Colonic mucosa (tissue), 4 donors: ENCODE data around the gene TNS3. TPM values are rescaled to one million over a fixed set of nuclear protein-coding genes. Genes with fewer than 3 reads are reported as not detected.

Source experiments
- DNase-seq: peaks from one replicate; pipeline ENCODE4 v3.0.0-alpha.2; 2020
- H3K27ac ChIP-seq: fragments of 200-600 bp; one replicate; pipeline ENCODE4 v1.8.0; 2021
- H3K27me3 ChIP-seq: fragments of 200-600 bp; one replicate; pipeline ENCODE4 v1.8.0; 2021
- H3K36me3 ChIP-seq: fragments of 200-600 bp; one replicate; pipeline ENCODE4 v1.8.0; 2021
- H3K4me1 ChIP-seq: fragments of 200-600 bp; one replicate; pipeline ENCODE4 v1.8.0; 2021; ENCODE audit warnings: mild to moderate bottlenecking
- H3K4me3 ChIP-seq: fragments of 200-600 bp; one replicate; pipeline ENCODE4 v1.8.0; 2021
- H3K9ac ChIP-seq, 2 donors: one replicate each; pipeline ENCODE4 v1.7.0; 2013; ENCODE audit warnings: control low read depth in 2 of 2, low read depth in 2 of 2, low read length in 2 of 2
- H3K9me3 ChIP-seq: fragments of 200-600 bp; one replicate; pipeline ENCODE4 v1.8.0; 2021
- intact Hi-C: fragments of 100-400 bp; cut with DNase I; formaldehyde crosslinking; loops from one replicate; pipeline ENCODE4 v1.14.1; 2022
- total RNA-seq, 2 donors: library from RNA; stranded (reverse); fragmentation: NEBNext Ultra II Directional in 1 of 2; extraction: Animal tissue kit (Norgen Biotek cat#: 25700) in 1 of 2; gene quantifications; one replicate each; pipeline ENCODE4 v1.2.1, GENCODE V29; 2021
- TF ChIP-seq, protein P1 (sequence below): fragments of 200-600 bp; IDR thresholded peaks from one replicate; pipeline ENCODE4 v1.8.0; 2022; ENCODE audit warnings: antibody characterized with exemption, mild to moderate bottlenecking
- donor health status: healthy.
- donor health status: DM: no; HTN: no; CAD: no.
- donor health status: DM: no; HTN: no; CAD: no.

TNS3 gene
- 10 to 100 TPM; 41.1 to 58.2 TPM for total RNA-seq

DNA sequence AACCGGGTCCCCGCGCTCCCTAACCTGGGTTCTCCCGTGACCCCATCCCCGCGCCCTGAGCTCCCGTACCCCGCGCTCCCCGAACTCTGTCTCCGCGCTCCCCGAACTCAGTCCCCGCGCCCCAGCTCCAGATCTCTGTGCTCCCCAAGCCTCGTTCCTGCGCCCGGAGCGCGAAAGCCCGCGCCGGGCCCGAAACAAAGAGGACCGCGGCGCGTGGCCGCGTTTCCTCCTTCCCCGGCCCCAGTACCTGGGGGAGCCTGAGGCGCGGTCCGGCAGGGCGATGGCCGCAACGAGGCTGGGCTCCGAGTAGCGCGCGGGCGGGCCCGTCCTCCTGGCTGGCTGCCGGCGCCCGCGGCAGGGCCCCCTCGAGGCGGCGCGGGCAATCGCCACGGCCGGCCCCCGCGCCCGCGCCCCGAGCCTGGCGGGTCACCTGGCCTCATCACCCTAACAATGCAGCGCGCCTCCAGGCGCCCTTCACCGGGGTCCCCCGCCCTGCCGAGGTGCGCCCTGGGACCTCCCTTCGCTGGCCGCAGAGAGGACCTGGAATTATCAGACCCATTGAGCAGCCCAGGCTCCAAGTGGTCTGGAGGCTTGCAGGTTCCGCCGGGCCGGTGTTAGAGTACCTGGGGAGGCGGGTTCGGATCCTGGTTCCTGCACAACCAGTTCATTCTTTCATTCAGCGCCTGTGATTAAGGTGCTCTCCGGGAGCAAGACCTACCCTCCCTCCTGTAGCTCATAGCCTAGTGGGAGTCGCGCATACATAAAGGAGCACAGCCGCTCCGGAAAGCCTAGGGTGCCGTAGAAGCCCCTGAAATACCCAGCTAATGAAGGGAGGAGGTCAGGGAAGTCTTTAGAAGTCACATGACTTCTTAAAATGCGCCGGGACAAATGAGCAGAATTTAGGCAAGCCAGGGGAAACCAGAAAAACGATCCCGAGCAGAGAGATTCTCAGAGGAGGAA lies at the start of gene TNS3:
Gene TNS3, minus strand, starts transcription at position 308 of the 960 bp plus-strand sequence. CDS start 142,475 bp downstream, outside the sequence.
- no peaks in the 10 kb centered on the region for H3K27me3 ChIP-seq
- peak within 1 kb of the TSS; percentile 66 for H3K27ac ChIP-seq
- DNase-seq, result no peak
- TF ChIP-seq, protein P1, sequence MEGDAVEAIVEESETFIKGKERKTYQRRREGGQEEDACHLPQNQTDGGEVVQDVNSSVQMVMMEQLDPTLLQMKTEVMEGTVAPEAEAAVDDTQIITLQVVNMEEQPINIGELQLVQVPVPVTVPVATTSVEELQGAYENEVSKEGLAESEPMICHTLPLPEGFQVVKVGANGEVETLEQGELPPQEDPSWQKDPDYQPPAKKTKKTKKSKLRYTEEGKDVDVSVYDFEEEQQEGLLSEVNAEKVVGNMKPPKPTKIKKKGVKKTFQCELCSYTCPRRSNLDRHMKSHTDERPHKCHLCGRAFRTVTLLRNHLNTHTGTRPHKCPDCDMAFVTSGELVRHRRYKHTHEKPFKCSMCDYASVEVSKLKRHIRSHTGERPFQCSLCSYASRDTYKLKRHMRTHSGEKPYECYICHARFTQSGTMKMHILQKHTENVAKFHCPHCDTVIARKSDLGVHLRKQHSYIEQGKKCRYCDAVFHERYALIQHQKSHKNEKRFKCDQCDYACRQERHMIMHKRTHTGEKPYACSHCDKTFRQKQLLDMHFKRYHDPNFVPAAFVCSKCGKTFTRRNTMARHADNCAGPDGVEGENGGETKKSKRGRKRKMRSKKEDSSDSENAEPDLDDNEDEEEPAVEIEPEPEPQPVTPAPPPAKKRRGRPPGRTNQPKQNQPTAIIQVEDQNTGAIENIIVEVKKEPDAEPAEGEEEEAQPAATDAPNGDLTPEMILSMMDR, result no peak
- H3K9me3 ChIP-seq, result no peaks in the 10 kb centered on the region
- intact Hi-C loops, result loop anchor here (10.0 kb wide), 1 partner anchor 137 kb away; no protein-coding TSS in a partner anchor
- H3K4me1 ChIP-seq, result peaks cover 3% of the 10 kb centered on the region
- H3K4me3 ChIP-seq, result peak within 1 kb of the TSS; percentile 67
- H3K36me3 ChIP-seq, result no peaks in the 10 kb centered on the region
- H3K9ac ChIP-seq, result peak within 1 kb of the TSS; percentile 89 to 95

DNA sequence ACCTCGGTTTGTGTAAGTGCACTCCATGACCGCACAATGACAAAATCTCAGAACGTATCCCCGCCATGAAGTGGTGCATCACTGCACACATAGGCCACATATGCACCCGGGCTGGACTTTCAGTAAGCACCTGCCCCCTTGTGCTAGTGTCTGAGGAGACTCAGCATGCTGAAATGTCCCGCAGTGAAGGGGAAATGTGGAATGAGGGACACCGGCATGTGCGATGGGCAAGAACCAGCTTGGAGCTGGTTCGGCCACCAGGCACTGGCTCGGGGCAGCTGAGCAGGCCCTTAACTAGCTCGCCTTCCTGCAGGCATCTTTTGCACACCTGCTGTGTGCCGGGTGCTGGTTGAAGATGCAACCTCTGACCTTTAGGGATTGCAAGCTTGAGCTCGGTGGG lies 49.8 kb upstream of the TNS3 start:
- TF ChIP-seq, protein P1, result no peak
- no peak overlapping the region for H3K9ac ChIP-seq
- no peak for DNase-seq
- H3K27ac ChIP-seq, result no peak overlapping the region
- no peaks in the 10 kb centered on the region for H3K4me1 ChIP-seq
- intact Hi-C loops, result loop anchor here (10.0 kb wide), 1 partner anchor 183 kb away; no protein-coding TSS in a partner anchor
- H3K27me3 ChIP-seq, result no peaks in the 10 kb centered on the region
- no peaks in the 10 kb centered on the region for H3K9me3 ChIP-seq
- no peak overlapping the region for H3K4me3 ChIP-seq
- no peaks in the 10 kb centered on the region for H3K36me3 ChIP-seq

DNA sequence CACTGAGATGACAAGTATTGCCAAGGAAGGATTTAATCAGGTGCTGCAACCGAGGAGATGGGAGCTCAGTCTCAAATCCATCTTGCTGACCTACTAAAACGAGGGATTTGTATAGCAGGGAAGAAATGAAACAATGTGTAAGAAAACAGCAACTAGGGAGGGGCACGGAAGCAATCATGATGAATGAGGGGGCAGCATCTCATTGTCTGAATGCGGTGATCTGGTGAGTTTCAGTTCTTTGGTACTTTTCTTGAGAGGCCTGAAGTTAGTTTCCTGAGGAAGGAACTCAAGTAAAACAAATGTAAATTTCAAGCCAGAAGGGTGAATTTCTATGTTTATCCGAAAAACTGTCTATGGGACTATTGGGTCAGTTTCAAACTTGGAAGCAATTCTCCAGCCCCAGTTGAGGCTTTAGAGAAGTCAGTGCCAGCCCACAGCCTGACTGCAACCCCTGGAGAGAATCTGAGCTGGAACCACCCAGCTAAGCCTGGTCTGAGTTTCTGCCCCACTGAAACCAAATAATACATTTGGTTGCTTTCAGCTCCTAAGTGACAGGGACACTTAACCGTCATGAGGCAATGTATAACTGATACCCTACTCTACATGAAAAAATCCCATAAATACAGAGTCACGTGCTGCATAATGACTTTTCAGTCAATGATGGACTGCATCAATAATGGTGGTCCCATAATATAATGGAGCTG lies 45.8 kb upstream of the TNS3 start:
- TF ChIP-seq, protein P1, result no peak
- no peaks in the 10 kb centered on the region for H3K36me3 ChIP-seq
- no peak for DNase-seq
- no peaks in the 10 kb centered on the region for H3K4me1 ChIP-seq
- no peak overlapping the region for H3K4me3 ChIP-seq
- intact Hi-C loops, result no loop called here
- H3K27ac ChIP-seq, result no peak overlapping the region
- H3K9ac ChIP-seq, result no peak overlapping the region
- no peaks in the 10 kb centered on the region for H3K9me3 ChIP-seq
- H3K27me3 ChIP-seq, result no peaks in the 10 kb centered on the region

DNA sequence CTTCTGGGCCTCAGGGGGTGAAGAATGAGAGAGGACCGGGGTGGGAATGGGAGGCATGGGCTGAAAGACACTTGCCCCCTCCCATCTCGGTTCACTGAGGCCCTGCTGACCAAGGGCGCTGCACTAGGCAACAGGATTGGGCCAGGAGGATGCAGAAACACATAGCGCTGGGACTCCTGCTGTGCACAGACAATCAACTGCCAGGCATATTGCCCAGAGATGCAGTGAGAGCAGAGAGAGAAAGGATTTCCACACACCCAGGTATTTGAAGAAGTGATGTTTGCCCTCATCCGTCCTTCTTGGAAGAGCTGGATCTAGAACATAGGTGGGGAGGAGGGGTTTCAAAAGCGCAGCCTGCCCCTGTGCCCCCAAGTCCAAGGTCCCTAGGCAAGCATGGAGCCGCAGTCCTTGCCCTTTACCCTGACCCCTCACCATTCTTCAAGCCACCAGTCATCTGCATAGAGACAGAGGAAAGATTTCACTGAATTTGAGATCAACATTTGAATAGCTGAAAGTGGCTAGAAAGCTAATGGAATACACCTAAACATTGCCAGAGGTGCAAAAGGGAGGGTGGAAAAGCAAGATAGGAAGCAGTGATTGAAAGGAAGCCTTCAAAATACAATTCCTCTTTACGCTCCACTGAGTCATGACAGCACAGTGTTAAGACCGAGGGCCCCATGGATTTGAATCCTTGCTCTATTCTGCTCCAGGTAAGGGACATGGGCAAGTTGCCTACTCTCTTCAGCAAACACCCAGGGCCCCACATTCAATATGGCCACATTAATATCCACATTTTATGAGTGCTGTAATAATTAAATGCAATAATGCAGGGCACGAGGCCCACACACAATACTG lies 44.2 kb upstream of the TNS3 start:
- TF ChIP-seq, protein P1, result no peak
- Histone ChIP-seq H3K9me3 (no peaks in the 10 kb centered on the region), H3K27ac (no peak overlapping the region), H3K9ac (no peak overlapping the region), H3K4me3 (no peak overlapping the region), H3K4me1 (no peaks in the 10 kb centered on the region), H3K36me3 (no peaks in the 10 kb centered on the region), H3K27me3 (no peaks in the 10 kb centered on the region)
- DNase-seq, result no peak
- intact Hi-C loops, result no loop called here

DNA sequence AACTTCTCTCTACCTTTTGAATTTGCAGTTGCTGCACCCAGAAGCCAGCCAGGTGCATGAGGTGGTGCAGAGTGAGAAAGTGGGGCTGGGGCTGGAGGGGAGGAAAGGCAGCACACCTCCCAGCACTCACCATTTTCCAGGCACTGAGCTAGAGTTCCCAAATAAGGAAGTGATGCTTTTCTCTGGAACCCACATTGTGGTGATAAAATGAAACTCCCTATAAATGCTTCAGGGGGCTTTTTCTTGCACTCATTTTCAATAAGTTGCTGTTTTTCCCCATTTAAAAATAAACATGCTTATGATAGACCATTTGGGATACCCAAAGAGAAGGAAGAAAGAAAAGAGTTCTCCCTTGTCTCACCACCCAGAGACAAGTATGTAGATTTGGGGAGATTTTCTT lies 42.8 kb upstream of the TNS3 start:
- no peak overlapping the region for H3K4me3 ChIP-seq
- H3K9me3 ChIP-seq, result no peaks in the 10 kb centered on the region
- H3K4me1 ChIP-seq, result no peaks in the 10 kb centered on the region
- H3K9ac ChIP-seq, result no peak overlapping the region
- H3K27ac ChIP-seq, result no peak overlapping the region
- DNase-seq, result no peak
- TF ChIP-seq, protein P1, result no peak
- intact Hi-C loops, result no loop called here
- no peaks in the 10 kb centered on the region for H3K36me3 ChIP-seq
- H3K27me3 ChIP-seq, result no peaks in the 10 kb centered on the region
